HG02981 (cell line): Measurements from ENCODE around the gene ID2.

Source experiments
- ATAC-seq: cut with Tn5 transposase; IDR thresholded peaks from one replicate; pipeline ENCODE4 v1.9.1; 2021; ENCODE audit warnings: mild to moderate bottlenecking, moderate library complexity; ENCODE audit not compliant: unreplicated experiment

ID2 gene

DNA sequence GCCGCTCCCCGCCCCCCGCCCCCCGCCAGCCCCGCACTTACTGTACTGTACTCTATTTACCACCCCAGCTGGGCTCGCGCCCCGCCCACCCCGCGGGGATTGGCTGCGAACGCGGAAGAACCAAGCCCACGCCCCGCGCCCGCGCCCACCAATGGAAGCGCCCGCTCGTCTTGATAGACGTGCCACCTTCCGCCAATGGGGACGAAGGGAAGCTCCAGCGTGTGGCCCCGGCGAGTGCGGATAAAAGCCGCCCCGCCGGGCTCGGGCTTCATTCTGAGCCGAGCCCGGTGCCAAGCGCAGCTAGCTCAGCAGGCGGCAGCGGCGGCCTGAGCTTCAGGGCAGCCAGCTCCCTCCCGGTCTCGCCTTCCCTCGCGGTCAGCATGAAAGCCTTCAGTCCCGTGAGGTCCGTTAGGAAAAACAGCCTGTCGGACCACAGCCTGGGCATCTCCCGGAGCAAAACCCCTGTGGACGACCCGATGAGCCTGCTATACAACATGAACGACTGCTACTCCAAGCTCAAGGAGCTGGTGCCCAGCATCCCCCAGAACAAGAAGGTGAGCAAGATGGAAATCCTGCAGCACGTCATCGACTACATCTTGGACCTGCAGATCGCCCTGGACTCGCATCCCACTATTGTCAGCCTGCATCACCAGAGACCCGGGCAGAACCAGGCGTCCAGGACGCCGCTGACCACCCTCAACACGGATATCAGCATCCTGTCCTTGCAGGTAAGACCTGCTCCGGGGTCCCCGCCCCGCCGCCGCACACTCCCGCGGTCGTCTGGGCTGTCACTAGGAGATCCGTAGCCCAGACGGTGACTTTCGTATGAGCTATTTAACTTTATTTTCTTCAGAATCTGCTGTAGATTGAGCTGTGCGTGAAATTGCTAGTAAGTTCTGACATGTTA, at the start of gene ID2:
ID2 (plus strand) TSS at position 271 of the 907 bp plus-strand sequence; CDS start at position 381, 110 bp downstream.
- ATAC-seq, result peak; percentile 65

DNA sequence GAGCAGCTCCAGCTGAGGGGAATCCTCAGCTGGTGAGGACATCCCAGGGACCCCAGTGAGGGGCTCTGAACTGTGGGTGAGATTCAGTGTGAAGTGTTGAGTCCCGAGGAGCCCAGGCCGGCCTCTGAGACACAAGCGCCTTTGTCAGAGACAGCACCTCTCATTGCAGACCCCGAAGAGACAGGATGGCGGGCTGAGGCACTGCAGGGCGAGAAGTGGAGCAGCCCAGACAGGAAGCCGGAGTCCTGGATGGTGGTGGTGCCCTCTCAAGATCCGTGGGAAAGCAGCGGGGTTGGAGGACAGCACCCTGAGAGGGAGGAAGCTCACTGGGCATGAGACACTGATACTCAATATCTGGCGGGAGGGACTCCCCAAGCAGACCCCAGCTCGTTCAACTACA, 49.1 kb upstream of the ID2 start:
- no peak for ATAC-seq

GRCh38 chr2:8633186-8633734, 48.6 kb upstream of the ID2 start:
- ATAC-seq, result no peak

DNA sequence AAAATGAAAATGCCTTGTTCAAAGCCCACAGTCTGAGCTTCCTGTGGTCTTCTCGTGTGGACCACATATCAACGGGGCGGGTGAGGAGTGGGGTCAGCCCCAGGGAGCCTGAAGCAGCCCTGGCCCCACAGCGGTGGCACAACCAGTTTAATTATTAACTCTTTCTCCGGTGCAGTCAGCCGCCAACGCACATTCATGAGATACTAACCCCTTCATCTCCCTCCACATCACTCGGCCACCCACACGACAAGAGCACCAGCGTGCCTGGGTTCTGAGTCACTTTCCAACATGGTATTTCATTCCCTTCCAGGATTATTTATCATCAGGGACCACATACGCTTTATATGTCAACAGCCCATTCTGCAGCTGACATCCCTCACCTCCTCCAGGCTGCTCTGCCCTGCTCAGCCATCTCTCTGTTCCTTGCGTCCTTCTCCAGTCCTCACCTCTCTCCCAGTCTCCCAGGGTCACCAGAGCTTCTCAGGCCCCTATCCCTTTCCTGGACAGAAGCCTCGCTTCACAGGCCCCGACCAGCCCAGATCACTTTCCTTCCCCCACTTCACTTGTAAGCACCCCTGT, 48.0 kb upstream of the ID2 start:
- no peak for ATAC-seq

- ATAC-seq, result no peak
These were observed 47.2 kb upstream of the ID2 start for GRCh38 chr2:8634466-8635172.

DNA sequence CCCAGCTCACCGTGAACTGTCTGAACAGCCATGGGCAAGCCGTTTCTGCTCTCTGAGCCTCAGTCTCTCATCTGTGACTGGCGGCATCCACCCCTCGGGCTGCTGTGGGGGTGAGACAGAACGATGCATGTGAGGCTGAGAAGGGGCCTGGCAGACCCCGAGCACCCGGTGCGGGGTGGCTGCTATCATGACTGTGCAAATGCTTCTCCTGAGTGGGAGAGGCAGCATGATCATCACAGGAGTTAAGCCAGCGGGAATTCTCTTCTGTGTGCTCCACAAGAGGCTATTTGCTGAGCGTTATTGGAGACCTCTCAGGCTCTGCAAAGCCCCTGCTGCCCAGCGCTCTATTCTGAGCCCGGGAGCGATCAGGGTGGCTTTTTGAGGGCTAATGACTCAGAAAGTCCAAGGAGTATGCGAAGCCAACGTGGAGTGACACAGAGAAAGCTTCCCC, 45.8 kb upstream of the ID2 start:
- ATAC-seq, result no peak

DNA sequence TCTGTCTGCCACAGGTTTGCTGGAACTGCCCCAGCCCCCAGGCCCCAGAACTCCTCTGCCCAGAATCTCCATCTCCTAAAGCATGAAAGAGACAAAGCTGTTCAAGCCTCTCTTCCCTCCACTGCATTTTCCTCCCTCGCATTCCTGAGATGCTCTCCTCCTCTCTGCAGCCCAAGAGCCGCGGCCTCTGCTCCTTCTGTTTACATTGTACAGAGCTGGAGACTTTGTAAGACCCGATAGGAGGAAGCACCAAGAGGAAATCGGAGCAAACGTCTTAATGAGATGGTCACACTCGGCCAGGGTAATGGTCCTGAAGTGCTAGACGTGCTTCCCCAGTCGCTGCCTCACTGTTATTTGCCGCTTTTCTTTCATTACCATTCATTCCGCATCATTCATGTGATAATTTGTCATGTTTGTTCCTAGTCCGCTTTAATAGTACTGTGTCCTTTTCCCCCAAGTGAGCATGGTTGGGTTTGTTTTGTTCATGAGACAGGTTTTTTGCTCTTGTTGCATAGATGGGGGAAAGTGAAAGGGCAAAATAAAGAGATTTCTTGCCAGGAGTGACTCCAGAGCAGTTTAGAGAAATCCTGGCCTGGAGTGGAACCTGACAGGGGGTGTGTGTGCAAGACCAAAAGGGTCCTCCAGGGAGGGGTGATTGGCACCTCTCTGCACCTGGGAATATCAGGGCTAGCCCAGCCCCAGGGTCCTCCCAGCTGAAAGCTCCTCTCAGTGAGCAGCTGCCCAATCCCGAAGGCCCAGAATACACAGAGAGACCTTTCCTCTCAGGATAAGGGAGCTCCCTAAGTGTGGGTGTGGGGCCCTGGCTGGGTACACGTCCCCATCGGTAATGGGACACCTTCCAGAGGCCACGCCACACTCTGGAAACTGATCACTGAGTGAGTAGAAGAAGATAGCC, 44.9 kb upstream of the ID2 start:
- ATAC-seq, result no peak

GRCh38 chr2:8638327-8638726, 43.5 kb upstream of the ID2 start:
- ATAC-seq, result no peak

GRCh38 chr2:8639122-8639635, 42.7 kb upstream of the ID2 start:
- no peak for ATAC-seq

DNA sequence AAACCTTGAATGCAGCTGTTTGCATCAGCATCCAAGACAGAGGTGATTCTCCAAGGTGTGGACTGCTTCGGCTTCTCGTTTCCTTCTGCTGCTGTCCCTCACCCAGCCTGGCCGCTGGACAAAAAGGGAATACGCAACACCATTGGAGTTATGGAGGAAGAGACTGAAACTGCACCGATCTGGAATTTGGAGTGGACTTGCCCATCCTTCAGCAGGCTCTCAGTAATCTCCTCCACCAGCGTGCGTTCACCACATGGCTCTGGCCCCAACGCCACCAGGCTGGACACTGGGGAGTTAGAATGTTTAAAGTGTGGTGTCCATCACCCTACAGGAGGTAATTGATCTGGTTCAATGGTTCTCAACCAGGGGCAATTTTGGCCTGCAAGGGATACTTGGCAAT, 41.4 kb upstream of the ID2 start:
- ATAC-seq, result no peak

DNA sequence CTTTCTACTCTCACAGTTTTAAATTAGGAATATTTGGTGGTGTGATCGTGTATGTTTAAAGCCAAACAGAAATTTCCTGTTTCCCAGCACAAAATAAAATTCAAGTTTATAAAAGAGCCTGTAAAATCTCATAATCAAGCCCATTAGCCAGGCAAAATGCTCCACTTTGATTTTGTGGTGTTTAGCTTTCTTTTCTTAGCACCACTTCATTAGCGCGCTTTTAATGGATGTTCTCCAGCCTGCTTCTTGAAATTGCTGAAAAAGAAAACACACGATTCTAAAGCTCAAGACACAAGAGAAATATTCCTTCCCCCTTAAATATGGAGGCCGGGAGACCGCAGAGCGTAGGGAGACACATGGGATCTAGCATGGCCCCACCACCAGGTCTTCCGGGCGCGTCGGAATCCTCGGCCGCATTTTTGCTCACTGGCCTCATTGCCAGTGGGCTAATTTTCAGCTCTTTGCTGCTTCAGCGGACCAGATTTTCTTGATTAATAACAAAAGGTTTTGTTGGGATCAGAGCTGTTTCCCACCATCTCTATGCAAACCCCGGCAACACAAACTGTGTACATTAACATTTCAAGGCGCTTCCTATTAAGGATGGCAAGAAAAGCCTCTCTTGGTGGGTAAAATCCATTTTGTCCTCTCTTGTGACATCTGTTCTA, 40.4 kb upstream of the ID2 start:
- ATAC-seq, result no peak

- no peak for ATAC-seq
These were observed 39.3 kb upstream of the ID2 start for GRCh38 chr2:8642366-8643068.

DNA sequence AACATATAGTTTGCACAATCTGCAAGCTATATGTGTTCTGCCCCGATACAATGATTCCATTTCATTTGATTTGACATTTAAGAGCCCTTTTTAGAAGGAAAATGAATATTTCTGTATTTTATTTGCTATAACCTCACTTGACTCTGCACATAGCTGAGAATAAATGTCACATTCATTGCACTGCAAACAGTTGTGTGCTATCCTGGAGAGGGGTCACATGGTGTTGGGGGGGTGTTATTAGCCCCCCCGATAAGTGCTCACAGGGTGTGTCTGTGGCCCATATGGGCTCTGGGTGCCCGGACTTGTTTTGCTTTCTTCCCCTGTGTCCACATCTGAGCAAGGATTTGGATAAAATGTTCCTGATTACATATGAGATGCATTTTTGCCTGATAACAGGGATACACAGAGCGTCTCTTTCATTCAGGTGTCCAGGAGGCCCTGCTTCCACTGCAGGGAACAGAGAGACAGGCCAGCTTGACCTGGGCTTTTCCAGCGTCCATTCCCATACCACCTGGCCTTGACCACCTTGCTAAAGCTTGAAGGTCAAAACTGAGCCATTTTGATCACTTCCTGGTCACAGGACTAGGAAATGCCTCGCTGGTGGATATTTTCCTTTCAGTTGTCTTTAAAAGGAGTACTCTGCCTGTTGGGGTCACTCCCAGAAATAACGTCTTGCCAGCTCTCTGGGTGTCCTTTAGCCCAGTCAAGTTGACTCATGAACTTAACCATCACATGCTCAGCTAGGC, 38.4 kb upstream of the ID2 start:
- ATAC-seq, result no peak

GRCh38 chr2:8643996-8644356, 37.9 kb upstream of the ID2 start:
- no peak for ATAC-seq

- ATAC-seq, result no peak
These were observed 37.2 kb upstream of the ID2 start for GRCh38 chr2:8644605-8645175.

GRCh38 chr2:8645176-8645831, 36.6 kb upstream of the ID2 start:
- no peak for ATAC-seq

DNA sequence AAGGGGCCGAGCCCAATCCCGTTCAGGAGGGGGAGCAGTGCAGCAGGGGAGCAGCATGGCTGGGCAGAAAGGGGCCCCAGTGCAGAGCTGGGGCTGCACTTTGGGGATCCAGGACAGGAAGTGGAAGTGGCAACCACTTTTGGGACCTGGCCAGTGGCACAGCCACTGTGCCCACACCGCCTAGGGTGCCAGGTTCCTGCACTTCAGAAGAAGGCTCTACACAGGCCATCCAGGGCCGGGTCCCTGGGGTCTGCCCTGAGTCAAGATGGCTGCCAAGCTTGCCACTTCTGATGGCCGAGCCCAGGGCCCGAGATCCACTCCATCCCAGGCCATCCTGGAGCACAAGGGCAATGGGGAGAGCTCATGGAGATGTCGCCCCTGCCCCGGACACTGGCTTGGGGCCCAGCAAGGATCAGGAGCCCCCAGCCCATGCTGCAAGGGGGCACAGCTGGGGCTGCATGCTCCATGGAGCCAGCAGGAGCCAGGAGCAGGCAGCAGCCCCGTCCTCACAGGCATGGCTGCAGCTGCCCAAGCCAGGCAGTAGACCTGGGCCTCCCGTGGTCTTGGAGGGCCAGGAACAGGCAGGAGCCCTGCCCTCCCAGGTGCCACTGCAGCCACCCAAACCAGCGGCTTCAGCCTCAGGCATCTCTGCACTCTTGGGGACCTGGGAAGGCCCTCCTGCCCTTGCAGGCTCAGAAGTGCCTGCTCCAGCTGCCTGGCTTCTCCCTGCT, 35.0 kb upstream of the ID2 start:
- ATAC-seq, result no peak
